ENCODE data around the gene SH3PXD2B. TPM values are rescaled to one million over a fixed set of nuclear protein-coding genes. Genes with fewer than 3 reads are reported as not detected.

SH3PXD2B gene
- total and polyA plus RNA-seq, 10 of the 15 experiments (the other 5 are each of a cell fraction or from before 2014, with no cell fraction given): 0.05 to 1.6 (median 0.57) TPM

- Histone ChIP-seq H3K79me2 (ENCODE audit: control insufficient read depth, insufficient read depth, low read length) (no peaks in the 10 kb centered on the region), H3K9me3 (replicated peaks; ENCODE audit: control insufficient read depth, insufficient read depth, low read length) (no peaks in the 10 kb centered on the region), H3K4me2 (ENCODE audit: control insufficient read depth, insufficient read depth) (no peak overlapping the region), H3K27ac (ENCODE audit: control insufficient read depth, insufficient read depth) (no peak overlapping the region), H2AFZ (ENCODE audit: control insufficient read depth, low read depth, low read length) (no peak overlapping the region), H3K36me3 (ENCODE audit: control insufficient read depth in 2 of 2, insufficient read depth in 2 of 2, low read length in 1 of 2) (no peaks in the 10 kb centered on the region), H3K27me3 (replicated peaks in 1 of 2; ENCODE audit: control insufficient read depth in 2 of 2, insufficient read depth in 2 of 2, low read length in 1 of 2) (no peaks in the 10 kb centered on the region), H3K9ac (ENCODE audit: control insufficient read depth, insufficient read depth, low read length) (no peak overlapping the region), H3K4me3 (no peak overlapping the region), H3K4me1 (ENCODE audit: control insufficient read depth, insufficient read depth, low read length) (no peaks in the 10 kb centered on the region), H4K20me1 (ENCODE audit: control insufficient read depth, insufficient read depth) (no peaks in the 10 kb centered on the region)
- FAIRE-seq: no peak
- intact Hi-C loops (cut with micrococcal nuclease; ENCODE audit: unreplicated experiment) (no loop called here), in situ Hi-C loops (cut with MboI) (no loop called here)
- ChIA-PET RAD21 (ENCODE audit: unreplicated experiment) (no interaction called here), CTCF (interaction anchor here (0.8 kb wide), 1 partner anchor 28 kb away, joined by 4 read pairs; no protein-coding TSS in a partner anchor), POLR2A (no interaction called here), SMC1A (ENCODE audit: uncharacterized antibody, unreplicated experiment) (no interaction called here)
- WGBS (ENCODE audit: insufficient coverage, insufficient replicate concordance, low lambda C conversion rate, missing lambda C conversion rate): 64% methylated on average over 20 of the region's 20 CpGs
- TF ChIP-seq MXI1 (IDR thresholded peaks at IDR 0.05; ENCODE audit: low read depth, low read length) (no peak), MTA3 (IDR thresholded peaks at IDR 0.05; ENCODE audit: borderline replicate concordance, low read length) (no peak), SMAD5 (IDR thresholded peaks at IDR 0.05; ENCODE audit: low read depth) (no peak), SIX5 (IDR thresholded peaks at IDR 0.05; ENCODE audit: low read depth, low read length, severe bottlenecking) (no peak), YBX1 (IDR thresholded peaks at IDR 0.05) (no peak), IRF4 (IDR thresholded peaks at IDR 0.05; ENCODE audit: low read depth, low read length) (no peak)
- TF ChIP-seq, protein P1, sequence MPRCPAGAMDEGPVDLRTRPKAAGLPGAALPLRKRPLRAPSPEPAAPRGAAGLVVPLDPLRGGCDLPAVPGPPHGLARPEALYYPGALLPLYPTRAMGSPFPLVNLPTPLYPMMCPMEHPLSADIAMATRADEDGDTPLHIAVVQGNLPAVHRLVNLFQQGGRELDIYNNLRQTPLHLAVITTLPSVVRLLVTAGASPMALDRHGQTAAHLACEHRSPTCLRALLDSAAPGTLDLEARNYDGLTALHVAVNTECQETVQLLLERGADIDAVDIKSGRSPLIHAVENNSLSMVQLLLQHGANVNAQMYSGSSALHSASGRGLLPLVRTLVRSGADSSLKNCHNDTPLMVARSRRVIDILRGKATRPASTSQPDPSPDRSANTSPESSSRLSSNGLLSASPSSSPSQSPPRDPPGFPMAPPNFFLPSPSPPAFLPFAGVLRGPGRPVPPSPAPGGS (IDR thresholded peaks at IDR 0.05; ENCODE audit: borderline replicate concordance, insufficient read depth, low read depth, low read length, poor library complexity, severe bottlenecking): no peak
- ATAC-seq: no peak
- no TSS peak for BruUV-seq (replicated peaks)
- no peak for DNase-seq (ENCODE audit: low read depth, low spot score)
Measured at GRCh38 chr5:172418862-172419814, 35.2 kb downstream of the SH3PXD2B start.

Data from GM12878 (cell line).